ENCODE measurements around the gene CDC34.

CDC34 gene

GRCh38 chr19:494171-495080 is 37.1 kb upstream of the CDC34 start:
- Mint-ChIP-seq H3K4me3 (no peak overlapping the region), H3K9me3 (peaks cover 1% of the 10 kb centered on the region), H3K4me1 (peaks cover 18% of the 10 kb centered on the region), H3K27me3 (peaks cover 19% of the 10 kb centered on the region), H3K27ac (peak overlapping the region; percentile 51), H3K36me3 (peaks cover 3% of the 10 kb centered on the region)
- no peak for DNase-seq (ENCODE audit: low spot score in 2 of 2)
- no peak for ATAC-seq (ENCODE audit: low read depth)

GRCh38 chr19:495081-495401 is 36.5 kb upstream of the CDC34 start:
- ATAC-seq (ENCODE audit: low read depth) (no peak), DNase-seq (ENCODE audit: low spot score in 2 of 2) (no peak)
- Mint-ChIP-seq H3K27me3 (peaks cover 22% of the 10 kb centered on the region), H3K4me1 (peaks cover 16% of the 10 kb centered on the region), H3K27ac (no peak overlapping the region), H3K9me3 (peaks cover 1% of the 10 kb centered on the region), H3K4me3 (no peak overlapping the region), H3K36me3 (peaks cover 3% of the 10 kb centered on the region)

GRCh38 chr19:495402-496111 is 36.0 kb upstream of the CDC34 start:
- Mint-ChIP-seq H3K27ac (no peak overlapping the region), H3K4me1 (peaks cover 16% of the 10 kb centered on the region), H3K27me3 (peaks cover 22% of the 10 kb centered on the region), H3K36me3 (peaks cover 3% of the 10 kb centered on the region), H3K9me3 (peaks cover 1% of the 10 kb centered on the region), H3K4me3 (no peak overlapping the region)
- peak in 1 of 2 donors; percentile 57 for DNase-seq (ENCODE audit: low spot score in 2 of 2)
- peak; percentile 45 for ATAC-seq (ENCODE audit: low read depth)

- no peak within 1 kb of the TSS for H3K4me3 Mint-ChIP-seq
- peaks cover 22% of the 10 kb centered on the region for H3K27me3 Mint-ChIP-seq
- ATAC-seq (ENCODE audit: low read depth) (no peak), DNase-seq (ENCODE audit: low spot score in 2 of 2) (no peak)
- peaks cover 1% of the 10 kb centered on the region for H3K9me3 Mint-ChIP-seq
- H3K36me3 Mint-ChIP-seq: peaks cover 3% of the 10 kb centered on the region
- no peak within 1 kb of the TSS for H3K27ac Mint-ChIP-seq
- peaks cover 16% of the 10 kb centered on the region for H3K4me1 Mint-ChIP-seq
Measured at GRCh38 chr19:496112-496665, 35.4 kb upstream of the CDC34 start, which contains the start of gene MADCAM1. Gene MADCAM1 (plus strand): TSS chr19:496486. CDS start chr19:496500, 14 bp downstream.

- DNase-seq (ENCODE audit: low spot score in 2 of 2) (no peak), ATAC-seq (ENCODE audit: low read depth) (no peak)
- H3K4me3 Mint-ChIP-seq: no peak overlapping the region
- peaks cover 22% of the 10 kb centered on the region for H3K27me3 Mint-ChIP-seq
- H3K4me1 Mint-ChIP-seq: peaks cover 16% of the 10 kb centered on the region
- H3K36me3 Mint-ChIP-seq: peaks cover 3% of the 10 kb centered on the region
- H3K9me3 Mint-ChIP-seq: peaks cover 1% of the 10 kb centered on the region
- H3K27ac Mint-ChIP-seq: no peak overlapping the region
Measured at GRCh38 chr19:496986-497385, 34.6 kb upstream of the CDC34 start.

GRCh38 chr19:497491-497868 is 34.1 kb upstream of the CDC34 start:
- DNase-seq (ENCODE audit: low spot score in 2 of 2): no peak
- Mint-ChIP-seq H3K27ac (no peak overlapping the region), H3K36me3 (peaks cover 3% of the 10 kb centered on the region), H3K27me3 (peaks cover 22% of the 10 kb centered on the region), H3K4me3 (no peak overlapping the region), H3K4me1 (peaks cover 16% of the 10 kb centered on the region), H3K9me3 (peaks cover 1% of the 10 kb centered on the region)
- no peak for ATAC-seq (ENCODE audit: low read depth)

GRCh38 chr19:497869-498510 is 33.6 kb upstream of the CDC34 start:
- peak; percentile 22 for ATAC-seq (ENCODE audit: low read depth)
- Mint-ChIP-seq H3K27me3 (peaks cover 22% of the 10 kb centered on the region), H3K4me3 (peak overlapping the region; percentile 21), H3K27ac (no peak overlapping the region), H3K36me3 (peaks cover 3% of the 10 kb centered on the region), H3K9me3 (no peaks in the 10 kb centered on the region), H3K4me1 (peaks cover 14% of the 10 kb centered on the region)
- DNase-seq (ENCODE audit: low spot score in 2 of 2): no peak

GRCh38 chr19:498511-498891 is 33.1 kb upstream of the CDC34 start:
- peaks cover 13% of the 10 kb centered on the region for H3K4me1 Mint-ChIP-seq
- ATAC-seq (ENCODE audit: low read depth) (no peak), DNase-seq (ENCODE audit: low spot score in 2 of 2) (no peak)
- H3K36me3 Mint-ChIP-seq: peaks cover 3% of the 10 kb centered on the region
- no peak overlapping the region for H3K27ac Mint-ChIP-seq
- peak overlapping the region; percentile 21 for H3K4me3 Mint-ChIP-seq
- no peaks in the 10 kb centered on the region for H3K9me3 Mint-ChIP-seq
- peaks cover 22% of the 10 kb centered on the region for H3K27me3 Mint-ChIP-seq

GRCh38 chr19:498977-499623 is 32.5 kb upstream of the CDC34 start:
- Mint-ChIP-seq H3K27me3 (peaks cover 20% of the 10 kb centered on the region), H3K4me1 (peaks cover 10% of the 10 kb centered on the region), H3K27ac (no peak overlapping the region), H3K4me3 (peak overlapping the region; percentile 25), H3K36me3 (peaks cover 3% of the 10 kb centered on the region), H3K9me3 (no peaks in the 10 kb centered on the region)
- ATAC-seq (ENCODE audit: low read depth) (no peak), DNase-seq (ENCODE audit: low spot score in 2 of 2) (no peak)

GRCh38 chr19:501646-502045 is 29.9 kb upstream of the CDC34 start:
- ATAC-seq (ENCODE audit: low read depth): no peak
- Mint-ChIP-seq H3K4me1 (peaks cover 10% of the 10 kb centered on the region), H3K27ac (no peak overlapping the region), H3K27me3 (peaks cover 14% of the 10 kb centered on the region), H3K4me3 (no peak overlapping the region), H3K9me3 (no peaks in the 10 kb centered on the region), H3K36me3 (peaks cover 3% of the 10 kb centered on the region)
- no peak for DNase-seq (ENCODE audit: low spot score in 2 of 2)

GRCh38 chr19:504616-505015 is 26.9 kb upstream of the CDC34 start:
- H3K4me3 Mint-ChIP-seq: no peak overlapping the region
- DNase-seq (ENCODE audit: low spot score in 2 of 2) (no peak), ATAC-seq (ENCODE audit: low read depth) (no peak)
- no peak overlapping the region for H3K27ac Mint-ChIP-seq
- H3K27me3 Mint-ChIP-seq: peaks cover 1% of the 10 kb centered on the region
- no peaks in the 10 kb centered on the region for H3K9me3 Mint-ChIP-seq
- peaks cover 5% of the 10 kb centered on the region for H3K4me1 Mint-ChIP-seq
- no peaks in the 10 kb centered on the region for H3K36me3 Mint-ChIP-seq

- peaks cover 16% of the 10 kb centered on the region for H3K4me1 Mint-ChIP-seq
- no peaks in the 10 kb centered on the region for H3K27me3 Mint-ChIP-seq
- H3K27ac Mint-ChIP-seq: peak overlapping the region; percentile 97
- H3K36me3 Mint-ChIP-seq: no peaks in the 10 kb centered on the region
- no peaks in the 10 kb centered on the region for H3K9me3 Mint-ChIP-seq
- H3K4me3 Mint-ChIP-seq: peak overlapping the region; percentile 99
- DNase-seq (ENCODE audit: low spot score in 2 of 2) (peak; percentile 94 to 97), ATAC-seq (ENCODE audit: low read depth) (peak; percentile 67)
Measured at GRCh38 chr19:506404-507285, 24.9 kb upstream of the CDC34 start.

Data from memory B cell (primary cell).